H7 (cell line): Measurements from ENCODE around the gene VCAM1. TPM values are rescaled to one million over a fixed set of nuclear protein-coding genes. Genes with fewer than 3 reads are reported as not detected.
"Not testable (repeated sequence)": the region's sequence is repeated elsewhere in the genome, so short reads cannot be mapped to it uniquely, and the experiment has no call there.

ENCODE experiments used
- DNase-seq: peaks from one replicate; pipeline ENCODE4 v3.0.0; 2012
- H3K27me3 ChIP-seq: 2 replicates; pipeline ENCODE4 v1.6.0; 2011; ENCODE audit warnings: mild to moderate bottlenecking, low read length; ENCODE audit not compliant: control insufficient read depth, insufficient read depth
- H3K36me3 ChIP-seq: replicated peaks from 2 replicates; pipeline ENCODE4 v1.5.1; 2011; ENCODE audit warnings: low read length; ENCODE audit not compliant: control insufficient read depth, insufficient read depth
- H3K4me3 ChIP-seq: 2 replicates; pipeline ENCODE4 v1.5.1; 2011; ENCODE audit warnings: low read depth, mild to moderate bottlenecking, control low read depth, low read length, moderate library complexity; ENCODE audit not compliant: insufficient read depth
- total RNA-seq: library from RNA; depleted of rRNA; stranded (reverse); fragments of >200 nt; shearing (Covaris generic); gene quantifications from 2 replicates; pipeline ENCODE4 v1.2.3, GENCODE V29; 2014; rRNA removed

Gene VCAM1
- total RNA-seq, 1 experiment from 2014 or later: not detected

- Histone ChIP-seq H3K4me3 (no peak overlapping the region), H3K27me3 (no peaks in the 10 kb centered on the region), H3K36me3 (no peaks in the 10 kb centered on the region)
- no peak for DNase-seq
Observed at GRCh38 chr1:100778748-100779147, 59.2 kb downstream of the VCAM1 start.

GRCh38 chr1:100780814-100781213 lies 61.3 kb downstream of the VCAM1 start:
- DNase-seq: no peak
- Histone ChIP-seq H3K4me3 (no peak overlapping the region), H3K36me3 (no peaks in the 10 kb centered on the region), H3K27me3 (no peaks in the 10 kb centered on the region)

- not testable (repeated sequence) for DNase-seq, H3K36me3 ChIP-seq, H3K27me3 ChIP-seq, H3K4me3 ChIP-seq
Observed at GRCh38 chr1:100781728-100782127, 62.2 kb downstream of the VCAM1 start.

GRCh38 chr1:100782473-100783039 lies 63.0 kb downstream of the VCAM1 start:
- H3K27me3 ChIP-seq: no peaks in the 10 kb centered on the region

GRCh38 chr1:100785470-100786052 lies 66.0 kb downstream of the VCAM1 start:
- H3K27me3 ChIP-seq: no peaks in the 10 kb centered on the region
- no peak overlapping the region for H3K4me3 ChIP-seq
- H3K36me3 ChIP-seq: no peaks in the 10 kb centered on the region
- no peak for DNase-seq

More at GRCh38 chr1:100782473-100783039, 63.0 kb downstream of the VCAM1 start:
- Histone ChIP-seq H3K4me3 (no peak overlapping the region), H3K36me3 (no peaks in the 10 kb centered on the region)
- no peak for DNase-seq

GRCh38 chr1:100786870-100787269 lies 67.3 kb downstream of the VCAM1 start:
- H3K4me3 ChIP-seq: no peak overlapping the region
- no peaks in the 10 kb centered on the region for H3K36me3 ChIP-seq
- no peak for DNase-seq
- H3K27me3 ChIP-seq: no peaks in the 10 kb centered on the region

Other genes starting within 250 kb of the VCAM1 start
- gene GPR88, start 181.6 kb upstream of the VCAM1 start, total RNA-seq: not detected in 2 replicates
- gene EXTL2, start 175.1 kb downstream of the VCAM1 start, total RNA-seq: 57.7 and 67.2 TPM in 2 replicates
- 19.5 TPM in 2 replicates for gene SLC30A7, start 176.3 kb downstream of the VCAM1 start, total RNA-seq